Thyroid gland (tissue), 4 donors: ENCODE results near the gene SORCS2. TPM values are rescaled to one million over a fixed set of nuclear protein-coding genes. Genes with fewer than 3 reads are reported as not detected.

Experiments used
- DNase-seq, 2 donors: peaks; one replicate each; pipeline ENCODE4 v3.0.0-alpha.2; 2019
- H3K27ac ChIP-seq, 3 donors: fragments of 200-600 bp; sonication (generic); 1 replicate in 2 of 3; 2 replicates in 1 of 3; pipeline ENCODE4 v1.5.1; 2016 to 2019; ENCODE audit warnings: mild to moderate bottlenecking in 1 of 3, moderate library complexity in 1 of 3
- H3K27me3 ChIP-seq: fragments of 200-600 bp; sonication (generic); one replicate; pipeline ENCODE4 v1.5.1; 2019
- H3K36me3 ChIP-seq, 2 donors: fragments of 200-600 bp; sonication (generic); one replicate each; pipeline ENCODE4 v1.5.1; 2016 to 2019
- H3K4me1 ChIP-seq, 2 donors: fragments of 200-600 bp; sonication (generic); one replicate each; pipeline ENCODE4 v1.5.1; 2017 to 2019
- H3K4me3 ChIP-seq, 3 donors: fragments of 200-600 bp; sonication (generic); replicated peaks in 1 of 3; 1 replicate in 2 of 3; 2 replicates in 1 of 3; pipeline ENCODE4 v1.5.1; 2016; ENCODE audit warnings: mild to moderate bottlenecking in 1 of 3
- H3K9me3 ChIP-seq: fragments of 200-600 bp; sonication (generic); one replicate; pipeline ENCODE4 v1.5.1; 2017
- POLR2A ChIP-seq, 2 donors: fragments of 450-650 bp; IDR thresholded peaks; one replicate each; pipeline ENCODE4 v1.6.1; 2017; ENCODE audit warnings: antibody characterized with exemption in 2 of 2, mild to moderate bottlenecking in 2 of 2, moderate library complexity in 1 of 2
- WGBS, 2 donors: methylation state at CpG; one replicate each; pipeline ENCODE4 v1.1.5; 2017; 5-methylcytosine and 5-hydroxymethylcytosine counted together
- intact Hi-C: fragments of 100-400 bp; cut with DNase I; formaldehyde crosslinking; loops from one replicate; pipeline ENCODE4 v1.15.1; 2023
- total RNA-seq, 4 donors: library from RNA; depleted of rRNA; stranded (reverse); fragments of >200 nt; gene quantifications; one replicate each; pipeline ENCODE4 v1.2.3, GENCODE V29; 2016
- TF ChIP-seq, protein P1 (sequence below), 6 experiments: fragments of 200-600 bp in 3 of 6; fragments of 450-650 bp in 3 of 6; sonication (generic) in 3 of 6; IDR thresholded peaks; one replicate each; pipeline ENCODE4 v1.5.1; 2016 to 2019; ENCODE audit warnings: antibody characterized with exemption in 6 of 6, mild to moderate bottlenecking in 2 of 6, inconsistent platforms in 1 of 6, moderate library complexity in 1 of 6

Gene SORCS2
- total RNA-seq, 4 donors from 2014 or later, result 1.7 to 13.6 (median 3.6) TPM

DNA sequence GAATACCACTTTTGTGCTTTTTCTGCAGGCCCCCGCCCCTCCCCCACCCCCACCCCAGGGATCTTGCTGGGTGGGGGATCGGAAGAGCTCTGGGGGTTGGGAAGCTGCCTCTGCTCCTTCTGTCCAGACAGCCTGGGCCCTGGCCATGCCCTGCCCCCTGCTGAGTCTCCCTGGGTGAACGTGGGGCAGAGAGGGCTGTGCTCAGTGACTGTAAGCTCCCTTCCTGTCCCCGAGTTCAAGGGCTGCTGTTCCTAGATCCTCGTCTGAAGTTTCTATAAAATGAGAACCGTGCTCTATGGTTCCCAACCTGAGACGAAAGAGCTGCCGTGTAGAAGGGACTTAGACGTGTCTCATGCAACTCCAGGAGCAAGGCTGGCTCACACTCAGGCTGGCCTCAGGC lies 105.0 kb downstream of the SORCS2 start:
- H3K36me3 ChIP-seq, result no peaks in the 10 kb centered on the region
- H3K27ac ChIP-seq, result no peak overlapping the region
- no peaks in the 10 kb centered on the region for H3K27me3 ChIP-seq
- no peak for TF ChIP-seq POLR2A (IDR thresholded peaks at IDR 0.05)
- TF ChIP-seq, protein P1, sequence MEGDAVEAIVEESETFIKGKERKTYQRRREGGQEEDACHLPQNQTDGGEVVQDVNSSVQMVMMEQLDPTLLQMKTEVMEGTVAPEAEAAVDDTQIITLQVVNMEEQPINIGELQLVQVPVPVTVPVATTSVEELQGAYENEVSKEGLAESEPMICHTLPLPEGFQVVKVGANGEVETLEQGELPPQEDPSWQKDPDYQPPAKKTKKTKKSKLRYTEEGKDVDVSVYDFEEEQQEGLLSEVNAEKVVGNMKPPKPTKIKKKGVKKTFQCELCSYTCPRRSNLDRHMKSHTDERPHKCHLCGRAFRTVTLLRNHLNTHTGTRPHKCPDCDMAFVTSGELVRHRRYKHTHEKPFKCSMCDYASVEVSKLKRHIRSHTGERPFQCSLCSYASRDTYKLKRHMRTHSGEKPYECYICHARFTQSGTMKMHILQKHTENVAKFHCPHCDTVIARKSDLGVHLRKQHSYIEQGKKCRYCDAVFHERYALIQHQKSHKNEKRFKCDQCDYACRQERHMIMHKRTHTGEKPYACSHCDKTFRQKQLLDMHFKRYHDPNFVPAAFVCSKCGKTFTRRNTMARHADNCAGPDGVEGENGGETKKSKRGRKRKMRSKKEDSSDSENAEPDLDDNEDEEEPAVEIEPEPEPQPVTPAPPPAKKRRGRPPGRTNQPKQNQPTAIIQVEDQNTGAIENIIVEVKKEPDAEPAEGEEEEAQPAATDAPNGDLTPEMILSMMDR (IDR thresholded peaks at IDR 0.05), result no peak
- DNase-seq, result no peak
- peaks cover 4 to 6% of the 10 kb centered on the region in 2 donors for H3K4me1 ChIP-seq
- intact Hi-C loops, result loop anchor here (5.0 kb wide), 1 partner anchor 105 kb away; the partner anchor contains the start of gene SORCS2
- no peak overlapping the region for H3K4me3 ChIP-seq
- WGBS, 2 donors, result 69 to 81% methylated on average over 6 to 7 of the region's 9 CpGs
- H3K9me3 ChIP-seq, result no peaks in the 10 kb centered on the region

DNA sequence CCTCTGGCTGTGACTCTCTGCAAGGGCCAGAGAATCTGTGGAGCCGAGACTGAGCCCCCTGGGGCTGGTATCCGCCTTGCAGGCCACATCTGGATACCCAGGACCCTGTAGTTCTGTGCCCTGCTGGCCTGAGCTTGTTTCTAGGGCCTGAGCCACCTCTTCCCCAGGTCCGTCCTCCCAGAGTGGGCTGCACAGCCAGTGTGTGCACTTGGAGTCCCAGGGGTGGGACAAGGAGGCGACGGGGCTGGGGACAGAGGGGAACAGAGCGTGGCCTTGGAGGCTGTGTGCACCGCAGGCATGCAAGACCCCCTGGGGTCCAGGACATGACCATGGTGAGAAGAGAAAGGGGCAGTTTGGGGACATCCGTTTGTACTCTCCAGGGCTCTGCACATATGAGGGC lies 105.5 kb downstream of the SORCS2 start:
- no peaks in the 10 kb centered on the region for H3K9me3 ChIP-seq
- 90 to 92% methylated on average over 5 to 6 of the region's 8 CpGs for WGBS, 2 donors
- no peaks in the 10 kb centered on the region for H3K27me3 ChIP-seq
- no peak overlapping the region for H3K27ac ChIP-seq
- intact Hi-C loops, result loop anchor here (5.0 kb wide), 1 partner anchor 106 kb away; the partner anchor contains the start of gene SORCS2
- H3K4me1 ChIP-seq, result peaks cover 4 to 6% of the 10 kb centered on the region in 2 donors
- DNase-seq, result no peak
- no peak overlapping the region for H3K4me3 ChIP-seq
- no peaks in the 10 kb centered on the region for H3K36me3 ChIP-seq
- TF ChIP-seq POLR2A (IDR thresholded peaks at IDR 0.05), result no peak
- TF ChIP-seq, protein P1 (IDR thresholded peaks at IDR 0.05), result no peak

DNA sequence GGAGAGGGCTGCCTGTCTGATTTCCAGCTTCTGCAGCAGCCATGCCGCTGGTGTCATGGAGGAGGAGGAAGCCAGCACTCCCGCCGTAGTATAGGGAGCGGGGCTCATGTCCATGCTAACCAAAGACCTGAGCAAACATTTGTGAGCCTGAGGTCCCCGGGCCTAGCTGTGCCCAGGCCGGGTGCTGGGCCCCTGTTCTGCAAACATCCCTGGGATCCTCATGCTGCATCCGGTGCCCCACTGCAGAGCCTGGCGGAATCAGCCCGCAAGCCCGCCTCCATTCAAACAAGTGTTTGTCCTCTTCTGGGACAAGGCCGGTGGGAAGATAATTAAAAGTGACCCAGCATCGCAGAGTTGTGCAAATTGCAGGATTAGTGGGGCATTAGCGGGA lies 106.3 kb downstream of the SORCS2 start:
- no peak overlapping the region for H3K27ac ChIP-seq
- no peaks in the 10 kb centered on the region for H3K27me3 ChIP-seq
- H3K4me3 ChIP-seq, result no peak overlapping the region
- intact Hi-C loops, result loop anchor here (5.0 kb wide), 1 partner anchor 106 kb away; the partner anchor contains the start of gene SORCS2
- 87 to 90% methylated on average over 8 to 13 of the region's 13 CpGs for WGBS, 2 donors
- no peak for DNase-seq
- H3K9me3 ChIP-seq, result no peaks in the 10 kb centered on the region
- H3K36me3 ChIP-seq, result no peaks in the 10 kb centered on the region
- peaks cover 4 to 6% of the 10 kb centered on the region in 2 donors for H3K4me1 ChIP-seq
- TF ChIP-seq, protein P1 (IDR thresholded peaks at IDR 0.05), result no peak
- no peak for TF ChIP-seq POLR2A (IDR thresholded peaks at IDR 0.05)

DNA sequence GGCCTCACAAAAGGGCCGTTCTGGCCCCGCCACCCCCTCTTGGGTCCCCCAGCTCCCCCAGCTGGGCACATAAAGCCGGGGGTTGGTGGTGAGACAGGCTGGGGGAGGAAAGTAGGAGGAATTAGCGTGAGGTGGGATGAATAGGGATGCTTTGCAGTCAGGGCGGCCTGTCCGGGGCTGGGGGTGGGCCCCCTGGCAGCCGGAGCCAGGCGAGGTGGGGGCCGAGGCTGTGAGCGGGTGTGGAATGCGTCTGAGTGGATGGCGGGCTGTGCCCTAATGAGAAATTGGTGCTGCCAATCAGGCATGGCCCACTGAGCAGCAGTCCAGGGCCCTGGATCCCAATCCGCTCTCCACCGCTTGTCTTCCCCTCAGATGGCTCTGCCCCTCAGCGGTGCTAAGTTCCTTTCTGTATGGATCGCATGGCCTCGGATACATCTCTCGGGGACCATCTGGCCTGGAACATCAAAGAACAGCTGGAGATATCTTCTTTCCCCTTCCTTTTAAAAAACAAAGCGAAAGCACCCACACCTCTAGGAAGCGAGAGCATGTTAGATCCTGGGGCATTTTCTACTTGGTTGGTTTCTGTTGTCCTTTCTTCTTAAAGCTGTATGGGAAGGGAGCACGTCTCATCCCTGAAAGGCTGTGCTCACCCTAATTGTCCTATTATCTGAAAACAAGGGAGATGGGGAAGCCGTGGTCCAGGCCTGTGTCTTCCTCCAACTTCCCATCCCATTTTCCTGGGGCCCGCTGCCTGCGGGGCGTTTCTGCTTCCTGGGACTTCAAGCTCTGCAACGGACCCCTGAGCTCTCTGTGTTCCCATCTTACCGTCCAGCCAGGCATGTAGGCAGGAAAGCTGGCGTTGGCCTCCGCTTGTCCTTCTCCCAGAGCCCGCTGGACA lies 106.9 kb downstream of the SORCS2 start:
- Histone ChIP-seq H3K4me3 (no peak overlapping the region), H3K27ac (no peak overlapping the region), H3K9me3 (no peaks in the 10 kb centered on the region), H3K36me3 (no peaks in the 10 kb centered on the region), H3K27me3 (no peaks in the 10 kb centered on the region), H3K4me1 (peaks cover 4 to 6% of the 10 kb centered on the region in 2 donors)
- TF ChIP-seq, protein P1 (IDR thresholded peaks at IDR 0.05), result no peak
- TF ChIP-seq POLR2A (IDR thresholded peaks at IDR 0.05), result no peak
- intact Hi-C loops, result loop anchor here (5.0 kb wide), 1 partner anchor 107 kb away; the partner anchor contains the start of gene SORCS2
- WGBS, 2 donors, result 66 to 82% methylated on average over 29 to 30 of the region's 30 CpGs
- no peak for DNase-seq
